ENCODE measurements around the gene RPL12.

RPL12 gene

GRCh38 chr9:127402401-127403090 lies 48.7 kb downstream of the RPL12 start:
- DNase-seq = no peak

GRCh38 chr9:127399736-127400269 lies 51.4 kb downstream of the RPL12 start:
- no peak for DNase-seq

GRCh38 chr9:127398715-127399400 lies 52.3 kb downstream of the RPL12 start:
- DNase-seq = no peak

DNA sequence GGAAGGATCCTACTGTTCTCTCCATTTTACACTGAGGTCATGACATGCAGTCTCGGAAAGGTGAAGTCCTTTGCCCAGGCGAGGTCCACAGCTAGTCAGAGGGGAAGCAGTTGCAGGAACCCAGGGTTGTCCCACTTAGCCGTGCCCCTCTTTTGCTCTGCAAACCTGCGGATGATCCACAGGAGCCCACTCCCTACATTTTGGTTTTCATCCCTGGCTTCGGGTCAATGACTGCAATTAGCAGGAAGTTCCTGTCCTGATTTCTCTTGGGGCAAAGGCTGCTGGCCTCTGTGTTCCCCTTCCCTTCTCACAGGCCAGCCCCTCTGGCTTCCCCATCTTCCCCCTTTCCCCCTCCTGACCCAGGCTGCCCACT lies 52.9 kb downstream of the RPL12 start:
- DNase-seq = no peak

All from stimulated activated CD4-positive, alpha-beta T cell treated with anti-CD3 and anti-CD28 coated beads, Interleukin-4, amount 100 ng/mL, for 1 hour (primary cell).